ENCODE data around the gene RPL41.

RPL41 gene

DNA sequence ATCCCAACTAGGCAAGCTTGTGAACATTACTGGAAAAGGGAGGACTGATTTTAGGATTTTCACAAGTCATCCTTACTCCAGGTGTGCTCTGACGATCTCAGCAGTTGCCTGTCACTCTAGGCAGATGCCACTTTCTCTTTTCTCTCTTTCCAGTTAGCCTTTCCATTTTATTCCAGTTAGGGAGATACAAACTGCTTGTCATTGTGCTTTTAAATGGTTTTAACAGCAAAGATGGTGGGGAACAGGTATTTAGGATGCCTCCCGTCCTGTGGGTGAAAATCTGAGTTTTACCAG lies 10.9 kb upstream of the RPL41 start:
- TF ChIP-seq, protein P1, sequence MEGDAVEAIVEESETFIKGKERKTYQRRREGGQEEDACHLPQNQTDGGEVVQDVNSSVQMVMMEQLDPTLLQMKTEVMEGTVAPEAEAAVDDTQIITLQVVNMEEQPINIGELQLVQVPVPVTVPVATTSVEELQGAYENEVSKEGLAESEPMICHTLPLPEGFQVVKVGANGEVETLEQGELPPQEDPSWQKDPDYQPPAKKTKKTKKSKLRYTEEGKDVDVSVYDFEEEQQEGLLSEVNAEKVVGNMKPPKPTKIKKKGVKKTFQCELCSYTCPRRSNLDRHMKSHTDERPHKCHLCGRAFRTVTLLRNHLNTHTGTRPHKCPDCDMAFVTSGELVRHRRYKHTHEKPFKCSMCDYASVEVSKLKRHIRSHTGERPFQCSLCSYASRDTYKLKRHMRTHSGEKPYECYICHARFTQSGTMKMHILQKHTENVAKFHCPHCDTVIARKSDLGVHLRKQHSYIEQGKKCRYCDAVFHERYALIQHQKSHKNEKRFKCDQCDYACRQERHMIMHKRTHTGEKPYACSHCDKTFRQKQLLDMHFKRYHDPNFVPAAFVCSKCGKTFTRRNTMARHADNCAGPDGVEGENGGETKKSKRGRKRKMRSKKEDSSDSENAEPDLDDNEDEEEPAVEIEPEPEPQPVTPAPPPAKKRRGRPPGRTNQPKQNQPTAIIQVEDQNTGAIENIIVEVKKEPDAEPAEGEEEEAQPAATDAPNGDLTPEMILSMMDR (conservative IDR thresholded peaks at IDR 0.05; ENCODE audit: low read depth, low read length): 0 out of 2 replicates have a peak, but pooled peaks have one; percentile 4
- H3K36me3 ChIP-seq (ENCODE audit: insufficient read depth): peaks cover 43% of the 10 kb centered on the region; the same call in 1 of the 2 replicates
- H3K9ac ChIP-seq: peak overlapping the region; percentile 86
- H3K27me3 ChIP-seq (ENCODE audit: insufficient read depth, low read depth): no peaks in the 10 kb centered on the region
- peaks cover 49% of the 10 kb centered on the region for H3K79me2 ChIP-seq (ENCODE audit: insufficient read depth, low read depth)
- H3K4me1 ChIP-seq (ENCODE audit: low read depth, poor library complexity, severe bottlenecking): peaks cover 32% of the 10 kb centered on the region
- peak overlapping the region; percentile 61 for H3K27ac ChIP-seq
- H3K4me3 ChIP-seq (IDR thresholded peaks at IDR 0.05; ENCODE audit: insufficient read depth, low read depth, low read length): no peak overlapping the region
- H3K4me2 ChIP-seq: peak overlapping the region; percentile 81
- H4K20me1 ChIP-seq (ENCODE audit: insufficient read depth): peaks cover 17% of the 10 kb centered on the region
- H2AFZ ChIP-seq (ENCODE audit: low read depth): no peak overlapping the region

DNA sequence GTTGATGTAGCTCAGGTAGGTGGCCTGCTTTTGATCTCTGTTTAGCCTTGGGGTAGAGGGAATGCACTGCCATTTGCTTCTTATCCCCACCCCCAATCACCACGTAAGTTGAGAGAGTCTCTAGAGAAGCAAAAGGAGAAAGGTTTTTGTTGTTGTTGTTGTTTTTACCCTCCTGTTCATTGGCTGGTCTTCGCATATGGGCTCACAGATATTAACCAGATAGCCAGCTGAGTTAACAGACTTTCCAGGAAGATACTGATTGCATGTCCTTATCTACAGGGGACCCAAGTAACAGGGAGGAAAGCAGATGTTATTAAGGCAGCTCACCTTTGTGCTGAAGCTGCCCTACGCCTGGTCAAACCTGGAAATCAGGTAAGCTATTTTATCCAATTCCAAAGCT lies 9.2 kb upstream of the RPL41 start:
- Histone ChIP-seq H3K27me3 (ENCODE audit: insufficient read depth, low read depth) (no peaks in the 10 kb centered on the region), H3K36me3 (ENCODE audit: insufficient read depth) (peaks cover 56% of the 10 kb centered on the region; the same call in 1 of the 2 replicates), H2AFZ (ENCODE audit: low read depth) (no peak overlapping the region), H3K4me3 (IDR thresholded peaks at IDR 0.05; ENCODE audit: insufficient read depth, low read depth, low read length) (no peak overlapping the region), H3K4me1 (ENCODE audit: low read depth, poor library complexity, severe bottlenecking) (peaks cover 32% of the 10 kb centered on the region), H3K4me2 (peak overlapping the region; percentile 81; the same call in 1 of the 2 replicates), H3K9ac (no peak overlapping the region), H4K20me1 (ENCODE audit: insufficient read depth) (peaks cover 17% of the 10 kb centered on the region), H3K79me2 (ENCODE audit: insufficient read depth, low read depth) (peaks cover 49% of the 10 kb centered on the region), H3K27ac (no peak overlapping the region; the same call in 1 of the 2 replicates)
- TF ChIP-seq, protein P1 (conservative IDR thresholded peaks at IDR 0.05; ENCODE audit: low read depth, low read length): no peak

DNA sequence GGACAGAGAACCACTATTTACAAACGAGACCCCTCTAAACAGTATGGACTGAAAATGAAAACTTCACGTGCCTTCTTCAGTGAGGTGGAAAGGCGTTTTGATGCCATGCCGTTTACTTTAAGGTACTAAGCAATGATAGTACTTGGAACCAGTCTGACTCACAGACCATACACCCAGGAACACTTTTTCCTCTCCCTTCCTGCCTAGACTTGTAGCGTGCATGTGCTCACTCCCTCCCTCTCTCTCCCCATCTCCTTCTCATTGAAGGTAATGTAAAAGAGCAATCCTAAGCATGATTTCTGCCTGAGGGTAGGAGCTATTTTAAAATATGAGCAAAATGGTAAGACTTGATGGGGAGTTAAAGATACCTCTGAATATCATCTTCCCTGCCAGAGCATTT lies 5.9 kb upstream of the RPL41 start:
- Histone ChIP-seq H3K27ac (no peak overlapping the region), H3K4me1 (ENCODE audit: low read depth, poor library complexity, severe bottlenecking) (peaks cover 24% of the 10 kb centered on the region), H3K9ac (no peak overlapping the region), H4K20me1 (ENCODE audit: insufficient read depth) (peaks cover 17% of the 10 kb centered on the region), H3K27me3 (ENCODE audit: insufficient read depth, low read depth) (no peaks in the 10 kb centered on the region), H2AFZ (ENCODE audit: low read depth) (no peak overlapping the region), H3K36me3 (ENCODE audit: insufficient read depth) (peaks cover 65% of the 10 kb centered on the region; the same call in 1 of the 2 replicates), H3K4me2 (no peak overlapping the region), H3K4me3 (IDR thresholded peaks at IDR 0.05; ENCODE audit: insufficient read depth, low read depth, low read length) (no peak overlapping the region), H3K79me2 (ENCODE audit: insufficient read depth, low read depth) (peaks cover 36% of the 10 kb centered on the region)
- TF ChIP-seq, protein P1 (conservative IDR thresholded peaks at IDR 0.05; ENCODE audit: low read depth, low read length): no peak

DNA sequence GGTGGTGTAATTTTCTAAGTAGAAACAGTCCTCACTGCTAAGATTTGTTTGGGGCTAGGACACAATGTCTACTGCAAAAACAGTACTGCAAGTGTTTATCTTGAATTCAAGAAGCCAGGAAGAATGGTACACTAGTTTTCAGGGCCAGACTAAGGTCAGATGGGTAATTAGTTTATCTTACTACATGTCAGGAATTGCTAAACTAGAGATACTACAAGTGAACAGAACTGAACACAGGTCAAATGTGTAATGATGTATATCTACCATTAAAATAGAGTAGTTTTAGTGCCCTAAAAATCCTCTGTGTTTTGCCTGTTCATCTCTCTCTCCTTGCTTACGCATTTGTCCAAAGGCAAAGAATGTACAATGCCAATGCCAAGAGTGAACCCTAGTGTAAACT lies 2.3 kb upstream of the RPL41 start:
- no peak overlapping the region for H3K4me3 ChIP-seq (IDR thresholded peaks at IDR 0.05; ENCODE audit: insufficient read depth, low read depth, low read length)
- TF ChIP-seq, protein P1 (conservative IDR thresholded peaks at IDR 0.05; ENCODE audit: low read depth, low read length): no peak
- H3K4me2 ChIP-seq: no peak overlapping the region
- H3K27me3 ChIP-seq (ENCODE audit: insufficient read depth, low read depth): no peaks in the 10 kb centered on the region
- H3K36me3 ChIP-seq (ENCODE audit: insufficient read depth): peaks cover 39% of the 10 kb centered on the region; the same call in 1 of the 2 replicates
- no peaks in the 10 kb centered on the region for H4K20me1 ChIP-seq (ENCODE audit: insufficient read depth)
- H3K27ac ChIP-seq: no peak overlapping the region; the same call in 1 of the 2 replicates
- H3K9ac ChIP-seq: no peak overlapping the region
- peaks cover 10% of the 10 kb centered on the region for H3K4me1 ChIP-seq (ENCODE audit: low read depth, poor library complexity, severe bottlenecking)
- H3K79me2 ChIP-seq (ENCODE audit: insufficient read depth, low read depth): peaks cover 16% of the 10 kb centered on the region
- no peak overlapping the region for H2AFZ ChIP-seq (ENCODE audit: low read depth)

Data from KMS-11 (cell line).